ENCODE data around the gene SRPK2.

DNA sequence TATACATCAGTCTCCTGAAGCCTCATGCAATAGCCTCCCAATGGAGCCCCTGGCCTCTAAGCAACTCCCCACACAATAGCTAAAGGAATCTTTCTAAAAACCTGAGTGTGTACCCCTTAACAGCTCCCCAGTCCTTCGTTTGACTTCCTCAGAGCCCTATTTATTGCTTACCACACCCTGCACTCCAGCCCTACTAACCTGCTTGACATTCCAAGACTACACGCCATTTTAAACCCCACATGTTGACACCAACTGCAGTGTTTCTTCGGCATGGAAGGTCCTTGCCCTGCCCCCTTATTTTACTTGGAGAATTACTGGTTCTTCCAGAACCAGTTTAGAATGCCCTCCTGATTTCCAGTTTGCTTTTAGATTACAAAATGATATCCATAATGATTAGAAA, 10.8 kb downstream of the SRPK2 start:
- no peak for TF ChIP-seq CTCF (IDR thresholded peaks at IDR 0.05)
- no peak for TF ChIP-seq POLR2A (IDR thresholded peaks at IDR 0.05)
- no peak for TF ChIP-seq POLR2AphosphoS5 (IDR thresholded peaks at IDR 0.05)
- no peak for TF ChIP-seq EP300 (IDR thresholded peaks at IDR 0.05)

All from suprapubic skin (tissue), 4 donors.